Measurements from ENCODE around the gene AFF3.
A peak's percentile ranks its signal among the peaks of the same experiment; 100 is the strongest.

Gene AFF3

GRCh38 chr2:100142393-100142792 is at the start of gene AFF3:
AFF3 (minus strand) TSS chr2:100142590; CDS start chr2:100104454, 38,136 bp downstream.
- Histone ChIP-seq H3K9ac (ENCODE audit: low read depth, low read length) (no peak within 1 kb of the TSS), H3K4me3 (ENCODE audit: low read depth, low read length) (no peak within 1 kb of the TSS), H3K36me3 (ENCODE audit: control insufficient read depth, insufficient read depth, low read length) (no peaks in the 10 kb centered on the region), H3K9me3 (ENCODE audit: control insufficient read depth, insufficient read depth, low read length) (no peaks in the 10 kb centered on the region), H3K4me1 (ENCODE audit: control insufficient read depth, insufficient read depth, low read length) (no peaks in the 10 kb centered on the region), H3K27me3 (ENCODE audit: control insufficient read depth, insufficient read depth, low read length) (no peaks in the 10 kb centered on the region)

- no peak overlapping the region for H3K4me3 ChIP-seq (ENCODE audit: low read depth, low read length)
- H3K9ac ChIP-seq (ENCODE audit: low read depth, low read length): no peak overlapping the region
- no peaks in the 10 kb centered on the region for H3K9me3 ChIP-seq (ENCODE audit: control insufficient read depth, insufficient read depth, low read length)
- no peaks in the 10 kb centered on the region for H3K36me3 ChIP-seq (ENCODE audit: control insufficient read depth, insufficient read depth, low read length)
- peaks cover 4% of the 10 kb centered on the region for H3K4me1 ChIP-seq (ENCODE audit: control insufficient read depth, insufficient read depth, low read length)
- peaks cover 26% of the 10 kb centered on the region for H3K27me3 ChIP-seq (ENCODE audit: control insufficient read depth, insufficient read depth, low read length)
Measured at GRCh38 chr2:100189387-100189786, 47.0 kb upstream of the AFF3 start.

GRCh38 chr2:100188326-100188725 is 45.9 kb upstream of the AFF3 start:
- no peak overlapping the region for H3K9ac ChIP-seq (ENCODE audit: low read depth, low read length)
- H3K36me3 ChIP-seq (ENCODE audit: control insufficient read depth, insufficient read depth, low read length): no peaks in the 10 kb centered on the region
- no peaks in the 10 kb centered on the region for H3K9me3 ChIP-seq (ENCODE audit: control insufficient read depth, insufficient read depth, low read length)
- H3K4me1 ChIP-seq (ENCODE audit: control insufficient read depth, insufficient read depth, low read length): peaks cover 8% of the 10 kb centered on the region
- no peak overlapping the region for H3K4me3 ChIP-seq (ENCODE audit: low read depth, low read length)
- peaks cover 36% of the 10 kb centered on the region for H3K27me3 ChIP-seq (ENCODE audit: control insufficient read depth, insufficient read depth, low read length)

- Histone ChIP-seq H3K27me3 (ENCODE audit: control insufficient read depth, insufficient read depth, low read length) (peaks cover 48% of the 10 kb centered on the region), H3K4me1 (ENCODE audit: control insufficient read depth, insufficient read depth, low read length) (peaks cover 21% of the 10 kb centered on the region), H3K36me3 (ENCODE audit: control insufficient read depth, insufficient read depth, low read length) (no peaks in the 10 kb centered on the region), H3K9ac (ENCODE audit: low read depth, low read length) (no peak overlapping the region), H3K4me3 (ENCODE audit: low read depth, low read length) (no peak overlapping the region), H3K9me3 (ENCODE audit: control insufficient read depth, insufficient read depth, low read length) (no peaks in the 10 kb centered on the region)
Measured at GRCh38 chr2:100186126-100186525, 43.7 kb upstream of the AFF3 start.

GRCh38 chr2:100185516-100185915 is 43.1 kb upstream of the AFF3 start:
- no peak overlapping the region for H3K9ac ChIP-seq (ENCODE audit: low read depth, low read length)
- no peaks in the 10 kb centered on the region for H3K36me3 ChIP-seq (ENCODE audit: control insufficient read depth, insufficient read depth, low read length)
- H3K9me3 ChIP-seq (ENCODE audit: control insufficient read depth, insufficient read depth, low read length): no peaks in the 10 kb centered on the region
- peaks cover 54% of the 10 kb centered on the region for H3K27me3 ChIP-seq (ENCODE audit: control insufficient read depth, insufficient read depth, low read length)
- peaks cover 21% of the 10 kb centered on the region for H3K4me1 ChIP-seq (ENCODE audit: control insufficient read depth, insufficient read depth, low read length)
- H3K4me3 ChIP-seq (ENCODE audit: low read depth, low read length): no peak overlapping the region

GRCh38 chr2:100185105-100185504 is 42.7 kb upstream of the AFF3 start:
- Histone ChIP-seq H3K4me3 (ENCODE audit: low read depth, low read length) (no peak overlapping the region), H3K9ac (ENCODE audit: low read depth, low read length) (no peak overlapping the region), H3K27me3 (ENCODE audit: control insufficient read depth, insufficient read depth, low read length) (peaks cover 58% of the 10 kb centered on the region), H3K9me3 (ENCODE audit: control insufficient read depth, insufficient read depth, low read length) (no peaks in the 10 kb centered on the region), H3K4me1 (ENCODE audit: control insufficient read depth, insufficient read depth, low read length) (peaks cover 21% of the 10 kb centered on the region), H3K36me3 (ENCODE audit: control insufficient read depth, insufficient read depth, low read length) (no peaks in the 10 kb centered on the region)

- Histone ChIP-seq H3K4me3 (ENCODE audit: low read depth, low read length) (no peak overlapping the region), H3K36me3 (ENCODE audit: control insufficient read depth, insufficient read depth, low read length) (no peaks in the 10 kb centered on the region), H3K9me3 (ENCODE audit: control insufficient read depth, insufficient read depth, low read length) (no peaks in the 10 kb centered on the region), H3K9ac (ENCODE audit: low read depth, low read length) (no peak overlapping the region), H3K27me3 (ENCODE audit: control insufficient read depth, insufficient read depth, low read length) (peaks cover 62% of the 10 kb centered on the region), H3K4me1 (ENCODE audit: control insufficient read depth, insufficient read depth, low read length) (peaks cover 21% of the 10 kb centered on the region)
Measured at GRCh38 chr2:100184055-100184737, 41.8 kb upstream of the AFF3 start.

GRCh38 chr2:100182494-100183361 is 40.3 kb upstream of the AFF3 start:
- Histone ChIP-seq H3K9me3 (ENCODE audit: control insufficient read depth, insufficient read depth, low read length) (no peaks in the 10 kb centered on the region), H3K4me3 (ENCODE audit: low read depth, low read length) (peak overlapping the region; percentile 11), H3K27me3 (ENCODE audit: control insufficient read depth, insufficient read depth, low read length) (peaks cover 62% of the 10 kb centered on the region), H3K36me3 (ENCODE audit: control insufficient read depth, insufficient read depth, low read length) (no peaks in the 10 kb centered on the region), H3K9ac (ENCODE audit: low read depth, low read length) (no peak overlapping the region), H3K4me1 (ENCODE audit: control insufficient read depth, insufficient read depth, low read length) (peaks cover 19% of the 10 kb centered on the region)

GRCh38 chr2:100180503-100180902 is 38.1 kb upstream of the AFF3 start:
- Histone ChIP-seq H3K27me3 (ENCODE audit: control insufficient read depth, insufficient read depth, low read length) (peaks cover 47% of the 10 kb centered on the region), H3K4me3 (ENCODE audit: low read depth, low read length) (no peak overlapping the region), H3K9me3 (ENCODE audit: control insufficient read depth, insufficient read depth, low read length) (no peaks in the 10 kb centered on the region), H3K9ac (ENCODE audit: low read depth, low read length) (no peak overlapping the region), H3K36me3 (ENCODE audit: control insufficient read depth, insufficient read depth, low read length) (no peaks in the 10 kb centered on the region), H3K4me1 (ENCODE audit: control insufficient read depth, insufficient read depth, low read length) (peaks cover 19% of the 10 kb centered on the region)

- Histone ChIP-seq H3K4me3 (ENCODE audit: low read depth, low read length) (no peak overlapping the region), H3K36me3 (ENCODE audit: control insufficient read depth, insufficient read depth, low read length) (no peaks in the 10 kb centered on the region), H3K4me1 (ENCODE audit: control insufficient read depth, insufficient read depth, low read length) (peaks cover 19% of the 10 kb centered on the region), H3K9me3 (ENCODE audit: control insufficient read depth, insufficient read depth, low read length) (no peaks in the 10 kb centered on the region), H3K9ac (ENCODE audit: low read depth, low read length) (no peak overlapping the region), H3K27me3 (ENCODE audit: control insufficient read depth, insufficient read depth, low read length) (peaks cover 40% of the 10 kb centered on the region)
Measured at GRCh38 chr2:100179806-100180205, 37.4 kb upstream of the AFF3 start.

- Histone ChIP-seq H3K4me1 (ENCODE audit: control insufficient read depth, insufficient read depth, low read length) (peaks cover 19% of the 10 kb centered on the region), H3K9me3 (ENCODE audit: control insufficient read depth, insufficient read depth, low read length) (no peaks in the 10 kb centered on the region), H3K9ac (ENCODE audit: low read depth, low read length) (no peak overlapping the region), H3K27me3 (ENCODE audit: control insufficient read depth, insufficient read depth, low read length) (peaks cover 31% of the 10 kb centered on the region), H3K4me3 (ENCODE audit: low read depth, low read length) (no peak overlapping the region), H3K36me3 (ENCODE audit: control insufficient read depth, insufficient read depth, low read length) (no peaks in the 10 kb centered on the region)
Measured at GRCh38 chr2:100178864-100179263, 36.5 kb upstream of the AFF3 start.
